Adrenal gland (tissue), 12 donors: ENCODE data around the gene MTUS2. TPM values are rescaled to one million over a fixed set of nuclear protein-coding genes. Genes with fewer than 3 reads are reported as not detected.

Source experiments
- DNase-seq, 7 donors: peaks; one replicate each; pipeline ENCODE4 v3.0.0-alpha.2; 2019 to 2020
- H3K27ac ChIP-seq, 5 donors: fragments of 200-600 bp; sonication (generic) in 4 of 5; 1 replicate in 3 of 5; 2 replicates in 2 of 5; pipeline versions ENCODE4 v1.5.1 to v1.8.0; 2016 to 2020; ENCODE audit warnings: mild to moderate bottlenecking in 1 of 5
- H3K27me3 ChIP-seq: fragments of 200-600 bp; 2 replicates; pipeline ENCODE4 v1.8.0; 2021
- H3K36me3 ChIP-seq, 2 donors: fragments of 200-600 bp; replicated peaks in 1 of 2; 1 replicate in 1 of 2; 2 replicates in 1 of 2; pipeline versions ENCODE4 v1.5.1 to v1.8.0; 2018 to 2022
- H3K4me1 ChIP-seq, 2 donors: fragments of 200-600 bp; replicated peaks in 1 of 2; 1 replicate in 1 of 2; 2 replicates in 1 of 2; pipeline versions ENCODE4 v1.5.1 to v1.8.0; 2018 to 2021
- H3K4me3 ChIP-seq, 4 donors: fragments of 200-600 bp; sonication (generic) in 3 of 4; one replicate each; pipeline ENCODE4 v1.5.1; 2016 to 2018
- H3K9me3 ChIP-seq, 3 donors: fragments of 200-600 bp; sonication (generic) in 1 of 3; replicated peaks in 1 of 3; 1 replicate in 2 of 3; 2 replicates in 1 of 3; pipeline versions ENCODE4 v1.5.1 to v1.8.0; 2016 to 2021
- POLR2A ChIP-seq, 2 donors: fragments of 450-650 bp; IDR thresholded peaks; one replicate each; pipeline ENCODE4 v1.6.1; 2017; ENCODE audit warnings: antibody characterized with exemption in 2 of 2, mild to moderate bottlenecking in 2 of 2, moderate library complexity in 1 of 2
- WGBS, 4 donors: extraction: QIAGEN DNeasy Blood & Tissue Kit in 2 of 4; methylation state at CpG; one replicate each; pipeline versions ENCODE4 v1.1.5 to v1.1.7; 2013 to 2017; 5-methylcytosine and 5-hydroxymethylcytosine counted together
- intact Hi-C, 2 donors: fragments of 100-400 bp; cut with DNase I; formaldehyde crosslinking; loops; one replicate each; pipeline versions ENCODE4 v1.14.1 to v1.15.0; 2022 to 2023
- polyA plus RNA-seq, 3 donors: library from polyadenylated mRNA; stranded (reverse); fragments of 200-250 nt in 2 of 3; fragments of 350-450 nt in 1 of 3; fragmentation: Illumina TruSeq in 1 of 3; extraction: RNeasy Lipid Tissue Mini Kit (QIAGEN cat#74804) in 1 of 3; gene quantifications; one replicate each; pipeline ENCODE4 v1.2.3, GENCODE V29; 2013 to 2014
- total RNA-seq, 9 donors: library from RNA; depleted of rRNA in 4 of 9; stranded (reverse); fragments of >200 nt in 4 of 9; fragments of 120-200 nt in 1 of 9; fragmentation: NEBNext Ultra II Directional in 1 of 9; extraction: Animal tissue kit (Norgen Biotek cat#: 25700) in 1 of 9; gene quantifications; one replicate each; pipeline versions ENCODE4 v1.1.0 to v1.2.4, GENCODE V29; 2013 to 2023
- TF ChIP-seq, protein P1 (sequence below), 6 experiments: fragments of 450-650 bp in 4 of 6; fragments of 200-600 bp in 2 of 6; sonication (generic) in 1 of 6; IDR thresholded peaks; 1 replicate in 5 of 6; 2 replicates in 1 of 6; pipeline versions ENCODE4 v1.5.1 to v1.8.0; 2016 to 2021; ENCODE audit warnings: antibody characterized with exemption in 6 of 6, mild to moderate bottlenecking in 2 of 6, moderate library complexity in 1 of 6
- donor health status: healthy with polysubstance abuse.
- donor health status: Bipolar disorder and iron deficiency.
- donor health status: DM: yes; HTN: yes; CAD: no.
- donor health status: DM: no; HTN: no; CAD: no.
- donor health status: DM: no; HTN: no; CAD: no.
- donor health status: DM: yes; HTN: yes; CAD: no.

MTUS2 gene
- total and polyA plus RNA-seq, 12 donors, result 0.07 to 0.24 (median 0.14) TPM; not detected in 5

- Histone ChIP-seq H3K9me3 (no peaks in the 10 kb centered on the region), H3K36me3 (no peaks in the 10 kb centered on the region), H3K4me1 (no peaks in the 10 kb centered on the region), H3K27me3 (no peaks in the 10 kb centered on the region), H3K4me3 (no peak overlapping the region), H3K27ac (no peak overlapping the region)
- intact Hi-C loops, result no loop called here
- TF ChIP-seq, protein P1, sequence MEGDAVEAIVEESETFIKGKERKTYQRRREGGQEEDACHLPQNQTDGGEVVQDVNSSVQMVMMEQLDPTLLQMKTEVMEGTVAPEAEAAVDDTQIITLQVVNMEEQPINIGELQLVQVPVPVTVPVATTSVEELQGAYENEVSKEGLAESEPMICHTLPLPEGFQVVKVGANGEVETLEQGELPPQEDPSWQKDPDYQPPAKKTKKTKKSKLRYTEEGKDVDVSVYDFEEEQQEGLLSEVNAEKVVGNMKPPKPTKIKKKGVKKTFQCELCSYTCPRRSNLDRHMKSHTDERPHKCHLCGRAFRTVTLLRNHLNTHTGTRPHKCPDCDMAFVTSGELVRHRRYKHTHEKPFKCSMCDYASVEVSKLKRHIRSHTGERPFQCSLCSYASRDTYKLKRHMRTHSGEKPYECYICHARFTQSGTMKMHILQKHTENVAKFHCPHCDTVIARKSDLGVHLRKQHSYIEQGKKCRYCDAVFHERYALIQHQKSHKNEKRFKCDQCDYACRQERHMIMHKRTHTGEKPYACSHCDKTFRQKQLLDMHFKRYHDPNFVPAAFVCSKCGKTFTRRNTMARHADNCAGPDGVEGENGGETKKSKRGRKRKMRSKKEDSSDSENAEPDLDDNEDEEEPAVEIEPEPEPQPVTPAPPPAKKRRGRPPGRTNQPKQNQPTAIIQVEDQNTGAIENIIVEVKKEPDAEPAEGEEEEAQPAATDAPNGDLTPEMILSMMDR (IDR thresholded peaks at IDR 0.05), result no peak
- TF ChIP-seq POLR2A (IDR thresholded peaks at IDR 0.05), result no peak
- no peak for DNase-seq
- 50 to 67% (median 66%) methylated on average over 1 of the region's 1 CpG for WGBS, 4 donors
Observed at GRCh38 chr13:29301027-29301426, 480.9 kb downstream of the MTUS2 start.

DNA sequence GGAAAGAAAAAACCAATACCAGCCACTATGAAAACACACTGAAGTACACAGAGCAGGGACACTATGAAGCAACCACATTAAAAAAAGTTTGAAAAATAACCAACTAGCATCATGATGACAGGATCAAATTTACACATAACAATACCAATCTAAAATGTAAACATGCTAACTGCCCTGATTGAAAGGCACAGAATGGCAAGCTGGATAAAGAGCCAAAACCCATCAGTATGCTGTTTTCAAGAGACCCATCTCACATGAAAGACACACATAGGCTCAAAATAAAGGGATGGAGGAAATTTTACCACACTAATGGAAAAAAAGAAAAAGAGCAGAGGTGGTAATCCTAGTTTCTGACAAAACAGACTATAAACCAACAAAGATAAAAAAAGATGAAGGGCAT lies 484.0 kb downstream of the MTUS2 start:
- no peak overlapping the region for H3K4me3 ChIP-seq
- no peak for DNase-seq
- H3K27ac ChIP-seq, result no peak overlapping the region
- H3K36me3 ChIP-seq, result no peaks in the 10 kb centered on the region
- H3K9me3 ChIP-seq, result no peaks in the 10 kb centered on the region
- H3K27me3 ChIP-seq, result no peaks in the 10 kb centered on the region
- intact Hi-C loops, result no loop called here
- no peaks in the 10 kb centered on the region for H3K4me1 ChIP-seq
- TF ChIP-seq, protein P1 (IDR thresholded peaks at IDR 0.05), result no peak
- no peak for TF ChIP-seq POLR2A (IDR thresholded peaks at IDR 0.05)

- H3K4me3 ChIP-seq, result no peak overlapping the region
- no peak overlapping the region for H3K27ac ChIP-seq
- TF ChIP-seq POLR2A (IDR thresholded peaks at IDR 0.05), result no peak
- no peaks in the 10 kb centered on the region for H3K9me3 ChIP-seq
- no peaks in the 10 kb centered on the region for H3K36me3 ChIP-seq
- H3K4me1 ChIP-seq, result no peaks in the 10 kb centered on the region
- 70 to 81% (median 79%) methylated on average over 2 of the region's 2 CpGs for WGBS, 4 donors
- H3K27me3 ChIP-seq, result no peaks in the 10 kb centered on the region
- intact Hi-C loops, result no loop called here
- DNase-seq, result no peak
Observed at GRCh38 chr13:29310806-29311205, 490.7 kb downstream of the MTUS2 start.

- Histone ChIP-seq H3K4me1 (no peaks in the 10 kb centered on the region), H3K4me3 (no peak overlapping the region), H3K27me3 (no peaks in the 10 kb centered on the region), H3K9me3 (no peaks in the 10 kb centered on the region), H3K36me3 (no peaks in the 10 kb centered on the region), H3K27ac (no peak overlapping the region)
- TF ChIP-seq, protein P1 (IDR thresholded peaks at IDR 0.05), result no peak
- TF ChIP-seq POLR2A (IDR thresholded peaks at IDR 0.05), result no peak
- DNase-seq, result no peak
- 58 to 68% (median 65%) methylated on average over 2 of the region's 2 CpGs for WGBS, 4 donors
- intact Hi-C loops, result no loop called here
Observed at GRCh38 chr13:29315847-29316246, 495.7 kb downstream of the MTUS2 start.

DNA sequence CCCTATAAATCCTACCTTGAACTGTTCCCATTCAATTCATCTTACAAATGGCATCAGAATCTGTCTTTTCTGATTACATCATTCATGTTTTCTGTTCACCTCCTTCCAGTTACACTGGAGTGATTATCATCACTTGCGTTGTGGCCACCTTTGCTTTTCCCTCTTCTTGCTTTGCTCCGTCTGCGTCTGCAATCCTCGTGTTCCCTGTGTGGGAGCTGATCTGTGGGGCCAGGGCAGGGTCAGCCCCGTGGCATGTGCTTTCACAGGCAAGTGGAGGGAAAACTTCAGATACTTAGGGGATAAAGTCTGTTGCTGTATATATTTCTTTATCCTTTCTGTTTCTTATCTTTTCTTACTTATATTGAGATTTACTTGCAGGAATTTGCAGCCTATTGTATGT lies 497.7 kb downstream of the MTUS2 start:
- TF ChIP-seq, protein P1 (IDR thresholded peaks at IDR 0.05), result no peak
- TF ChIP-seq POLR2A (IDR thresholded peaks at IDR 0.05), result no peak
- H3K4me1 ChIP-seq, result no peaks in the 10 kb centered on the region
- intact Hi-C loops, result no loop called here
- WGBS, 4 donors, result 49 to 66% (median 61%) methylated on average over 5 of the region's 5 CpGs
- H3K27ac ChIP-seq, result no peak overlapping the region
- no peaks in the 10 kb centered on the region for H3K9me3 ChIP-seq
- no peaks in the 10 kb centered on the region for H3K27me3 ChIP-seq
- no peaks in the 10 kb centered on the region for H3K36me3 ChIP-seq
- no peak overlapping the region for H3K4me3 ChIP-seq
- no peak for DNase-seq
